Adrenal gland (tissue), 12 donors: ENCODE data around the gene GNPDA2. TPM values are rescaled to one million over a fixed set of nuclear protein-coding genes. Genes with fewer than 3 reads are reported as not detected.
A peak's percentile ranks its signal among the peaks of the same experiment; 100 is the strongest.

Experiments
- DNase-seq, 7 donors: peaks; one replicate each; pipeline ENCODE4 v3.0.0-alpha.2; 2019 to 2020
- H3K27ac ChIP-seq, 5 donors: fragments of 200-600 bp; sonication (generic) in 4 of 5; 1 replicate in 3 of 5; 2 replicates in 2 of 5; pipeline versions ENCODE4 v1.5.1 to v1.8.0; 2016 to 2020; ENCODE audit warnings: mild to moderate bottlenecking in 1 of 5
- H3K27me3 ChIP-seq: fragments of 200-600 bp; 2 replicates; pipeline ENCODE4 v1.8.0; 2021
- H3K36me3 ChIP-seq, 2 donors: fragments of 200-600 bp; replicated peaks in 1 of 2; 1 replicate in 1 of 2; 2 replicates in 1 of 2; pipeline versions ENCODE4 v1.5.1 to v1.8.0; 2018 to 2022
- H3K4me1 ChIP-seq, 2 donors: fragments of 200-600 bp; replicated peaks in 1 of 2; 1 replicate in 1 of 2; 2 replicates in 1 of 2; pipeline versions ENCODE4 v1.5.1 to v1.8.0; 2018 to 2021
- H3K4me3 ChIP-seq, 4 donors: fragments of 200-600 bp; sonication (generic) in 3 of 4; one replicate each; pipeline ENCODE4 v1.5.1; 2016 to 2018
- H3K9me3 ChIP-seq, 3 donors: fragments of 200-600 bp; sonication (generic) in 1 of 3; replicated peaks in 1 of 3; 1 replicate in 2 of 3; 2 replicates in 1 of 3; pipeline versions ENCODE4 v1.5.1 to v1.8.0; 2016 to 2021
- POLR2A ChIP-seq, 2 donors: fragments of 450-650 bp; IDR thresholded peaks; one replicate each; pipeline ENCODE4 v1.6.1; 2017; ENCODE audit warnings: antibody characterized with exemption in 2 of 2, mild to moderate bottlenecking in 2 of 2, moderate library complexity in 1 of 2
- WGBS, 4 donors: extraction: QIAGEN DNeasy Blood & Tissue Kit in 2 of 4; methylation state at CpG; one replicate each; pipeline versions ENCODE4 v1.1.5 to v1.1.7; 2013 to 2017; 5-methylcytosine and 5-hydroxymethylcytosine counted together
- intact Hi-C, 2 donors: fragments of 100-400 bp; cut with DNase I; formaldehyde crosslinking; loops; one replicate each; pipeline versions ENCODE4 v1.14.1 to v1.15.0; 2022 to 2023
- polyA plus RNA-seq, 3 donors: library from polyadenylated mRNA; stranded (reverse); fragments of 200-250 nt in 2 of 3; fragments of 350-450 nt in 1 of 3; fragmentation: Illumina TruSeq in 1 of 3; extraction: RNeasy Lipid Tissue Mini Kit (QIAGEN cat#74804) in 1 of 3; gene quantifications; one replicate each; pipeline ENCODE4 v1.2.3, GENCODE V29; 2013 to 2014
- total RNA-seq, 9 donors: library from RNA; depleted of rRNA in 4 of 9; stranded (reverse); fragments of >200 nt in 4 of 9; fragments of 120-200 nt in 1 of 9; fragmentation: NEBNext Ultra II Directional in 1 of 9; extraction: Animal tissue kit (Norgen Biotek cat#: 25700) in 1 of 9; gene quantifications; one replicate each; pipeline versions ENCODE4 v1.1.0 to v1.2.4, GENCODE V29; 2013 to 2023
- TF ChIP-seq, protein P1 (sequence below), 6 experiments: fragments of 450-650 bp in 4 of 6; fragments of 200-600 bp in 2 of 6; sonication (generic) in 1 of 6; IDR thresholded peaks; 1 replicate in 5 of 6; 2 replicates in 1 of 6; pipeline versions ENCODE4 v1.5.1 to v1.8.0; 2016 to 2021; ENCODE audit warnings: antibody characterized with exemption in 6 of 6, mild to moderate bottlenecking in 2 of 6, moderate library complexity in 1 of 6
- donor health status: healthy with polysubstance abuse.
- donor health status: Bipolar disorder and iron deficiency.
- donor health status: DM: yes; HTN: yes; CAD: no.
- donor health status: DM: no; HTN: no; CAD: no.
- donor health status: DM: no; HTN: no; CAD: no.
- donor health status: DM: yes; HTN: yes; CAD: no.

Gene GNPDA2
- total and polyA plus RNA-seq, 12 donors, result 9.3 to 31.1 (median 14.0) TPM

DNA sequence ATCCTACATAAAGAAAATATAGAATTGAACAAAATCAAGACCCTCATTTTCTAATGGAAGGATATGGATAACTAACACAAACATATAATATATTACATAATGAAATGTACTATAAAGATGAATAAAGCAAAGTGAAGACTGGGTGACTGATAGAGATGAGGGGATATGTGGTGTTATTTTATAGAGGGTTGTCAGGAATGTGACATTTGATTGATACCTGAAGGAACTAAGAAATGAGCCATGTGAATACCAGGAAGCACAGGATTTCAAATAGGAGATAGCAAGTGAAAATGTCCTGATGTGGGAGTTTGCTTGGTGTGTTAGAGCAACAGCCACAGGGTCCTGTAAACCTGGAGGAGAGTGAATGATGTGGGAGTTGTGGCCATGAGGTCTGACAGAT lies 40.1 kb upstream of the GNPDA2 start:
- Histone ChIP-seq H3K4me3 (no peak overlapping the region), H3K27me3 (no peaks in the 10 kb centered on the region), H3K27ac (no peak overlapping the region), H3K36me3 (no peaks in the 10 kb centered on the region), H3K4me1 (no peaks in the 10 kb centered on the region), H3K9me3 (peaks cover 0 to 3% (median 0%) of the 10 kb centered on the region in 3 donors)
- DNase-seq, result no peak
- TF ChIP-seq POLR2A (IDR thresholded peaks at IDR 0.05), result no peak
- TF ChIP-seq, protein P1, sequence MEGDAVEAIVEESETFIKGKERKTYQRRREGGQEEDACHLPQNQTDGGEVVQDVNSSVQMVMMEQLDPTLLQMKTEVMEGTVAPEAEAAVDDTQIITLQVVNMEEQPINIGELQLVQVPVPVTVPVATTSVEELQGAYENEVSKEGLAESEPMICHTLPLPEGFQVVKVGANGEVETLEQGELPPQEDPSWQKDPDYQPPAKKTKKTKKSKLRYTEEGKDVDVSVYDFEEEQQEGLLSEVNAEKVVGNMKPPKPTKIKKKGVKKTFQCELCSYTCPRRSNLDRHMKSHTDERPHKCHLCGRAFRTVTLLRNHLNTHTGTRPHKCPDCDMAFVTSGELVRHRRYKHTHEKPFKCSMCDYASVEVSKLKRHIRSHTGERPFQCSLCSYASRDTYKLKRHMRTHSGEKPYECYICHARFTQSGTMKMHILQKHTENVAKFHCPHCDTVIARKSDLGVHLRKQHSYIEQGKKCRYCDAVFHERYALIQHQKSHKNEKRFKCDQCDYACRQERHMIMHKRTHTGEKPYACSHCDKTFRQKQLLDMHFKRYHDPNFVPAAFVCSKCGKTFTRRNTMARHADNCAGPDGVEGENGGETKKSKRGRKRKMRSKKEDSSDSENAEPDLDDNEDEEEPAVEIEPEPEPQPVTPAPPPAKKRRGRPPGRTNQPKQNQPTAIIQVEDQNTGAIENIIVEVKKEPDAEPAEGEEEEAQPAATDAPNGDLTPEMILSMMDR (IDR thresholded peaks at IDR 0.05), result no peak
- intact Hi-C loops, result no loop called here

DNA sequence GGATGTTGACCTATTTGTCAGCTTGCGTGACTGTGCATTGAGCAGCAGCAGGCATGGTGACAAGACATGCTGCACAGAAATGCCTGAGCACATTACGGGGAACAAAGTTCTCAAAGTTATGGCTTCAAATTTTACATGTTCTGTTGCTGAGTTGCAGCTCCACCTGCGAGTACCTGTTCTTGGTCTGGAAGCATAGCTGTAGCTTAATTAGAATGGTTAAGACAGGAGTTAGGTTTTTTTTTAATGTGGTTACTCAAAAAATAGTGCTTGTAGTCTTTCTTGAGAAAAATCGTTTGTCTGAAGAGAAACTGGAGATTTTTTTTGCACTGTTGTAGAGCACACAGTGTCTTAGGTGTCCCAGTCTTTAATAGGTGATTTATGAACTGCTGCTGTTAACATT lies 38.8 kb upstream of the GNPDA2 start:
- Histone ChIP-seq H3K4me1 (no peaks in the 10 kb centered on the region), H3K27me3 (no peaks in the 10 kb centered on the region), H3K9me3 (peaks cover 0 to 3% (median 0%) of the 10 kb centered on the region in 3 donors), H3K36me3 (no peaks in the 10 kb centered on the region), H3K4me3 (no peak overlapping the region), H3K27ac (no peak overlapping the region)
- TF ChIP-seq, protein P1 (IDR thresholded peaks at IDR 0.05), result no peak
- TF ChIP-seq POLR2A (IDR thresholded peaks at IDR 0.05), result no peak
- DNase-seq, result no peak
- 70 to 78% (median 74%) methylated on average over 4 of the region's 4 CpGs for WGBS, 4 donors
- intact Hi-C loops, result no loop called here

DNA sequence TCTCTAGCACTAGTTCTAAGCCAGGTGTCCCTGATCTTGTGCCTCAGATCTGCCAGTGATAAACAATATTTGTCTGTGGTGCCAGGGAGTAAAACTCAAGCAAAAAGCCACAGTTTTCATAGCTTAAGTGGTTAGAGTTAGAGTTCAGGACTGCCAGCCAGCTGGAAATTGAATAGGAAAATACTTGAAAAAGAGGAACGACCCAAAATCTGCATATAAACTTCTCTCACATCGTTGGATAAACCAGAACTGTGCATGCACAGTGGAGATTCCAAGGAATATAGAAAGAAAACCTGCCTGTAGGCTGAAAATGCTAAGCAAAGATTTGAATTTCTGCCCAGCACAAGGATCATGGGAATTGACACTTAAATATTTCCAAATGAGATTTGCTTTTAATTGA lies 35.0 kb upstream of the GNPDA2 start:
- intact Hi-C loops, result no loop called here
- Histone ChIP-seq H3K36me3 (no peaks in the 10 kb centered on the region), H3K27ac (no peak overlapping the region), H3K27me3 (no peaks in the 10 kb centered on the region), H3K4me3 (no peak overlapping the region), H3K4me1 (no peaks in the 10 kb centered on the region), H3K9me3 (peaks cover 0 to 3% (median 0%) of the 10 kb centered on the region in 3 donors)
- WGBS, 4 donors, result 18 to 43% (median 27%) methylated on average over 2 of the region's 2 CpGs
- TF ChIP-seq POLR2A (IDR thresholded peaks at IDR 0.05), result no peak
- TF ChIP-seq, protein P1 (IDR thresholded peaks at IDR 0.05), result no peak
- DNase-seq, result no peak

DNA sequence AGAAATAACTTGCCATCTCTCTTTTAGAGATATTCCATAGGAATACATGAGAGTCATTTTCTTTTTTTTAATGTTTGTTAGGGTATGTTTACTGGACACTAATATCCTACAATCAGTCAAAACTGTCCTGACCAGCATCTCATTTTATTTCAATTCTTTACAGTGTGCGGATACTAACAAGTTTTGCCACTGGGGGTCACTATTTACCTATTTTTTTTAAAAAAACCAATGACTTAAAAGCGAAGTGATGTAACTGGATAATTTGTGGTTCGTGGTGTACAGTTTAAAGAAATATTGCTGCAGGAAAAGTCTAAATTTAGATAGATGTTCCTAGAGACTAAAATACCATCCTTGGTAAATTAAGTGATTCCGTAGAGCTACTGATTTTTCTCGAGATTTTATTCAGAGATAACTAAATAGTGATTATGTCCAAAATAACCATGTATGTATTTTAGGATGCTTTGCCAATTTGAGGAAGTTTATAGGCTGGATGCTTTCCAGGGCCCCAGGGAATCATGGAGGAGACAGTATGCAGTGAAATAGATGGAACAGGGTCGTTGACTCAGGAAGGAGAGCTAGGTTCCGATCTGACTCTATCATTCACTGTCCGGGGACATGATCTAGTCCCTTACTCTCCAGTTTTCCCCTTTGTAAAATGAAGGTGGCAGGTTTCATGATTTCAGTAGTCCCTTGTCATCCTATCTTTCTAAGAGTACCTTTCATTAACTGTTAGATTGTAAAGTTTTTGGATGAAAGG lies 34.0 kb upstream of the GNPDA2 start:
- 21 to 24% (median 23%) methylated on average over 8 of the region's 8 CpGs for WGBS, 4 donors
- peak in 2 of 7 donors; percentile 2 to 34 for DNase-seq
- intact Hi-C loops, result no loop called here

More for the DNA sequence above, 34.0 kb upstream of the GNPDA2 start:
- no peak for TF ChIP-seq POLR2A (IDR thresholded peaks at IDR 0.05)
- TF ChIP-seq, protein P1 (IDR thresholded peaks at IDR 0.05), result peak; percentile 46 to 64 (median 54)
- no peaks in the 10 kb centered on the region for H3K36me3 ChIP-seq
- no peak overlapping the region for H3K4me3 ChIP-seq
- H3K27me3 ChIP-seq, result no peaks in the 10 kb centered on the region
- H3K9me3 ChIP-seq, result peaks cover 0 to 3% (median 0%) of the 10 kb centered on the region in 3 donors
- H3K27ac ChIP-seq, result no peak overlapping the region
- H3K4me1 ChIP-seq, result no peaks in the 10 kb centered on the region
